GM13977 (cell line): Measurements from ENCODE around the gene RARRES2.
A peak's percentile ranks its signal among the peaks of the same experiment; 100 is the strongest.

Experiments
- DNase-seq: peaks from one replicate; pipeline ENCODE4 v3.0.0; 2012; ENCODE audit warnings: low spot score
- in situ Hi-C: fragments of 300-500 bp; cut with MboI; formaldehyde crosslinking; loops from one replicate; pipeline ENCODE4 v1.12.0; 2022; ENCODE audit warnings: low sequenced_read_pairs, low pct_unique_long_range_greater_than_20kb, mixed read lengths, inconsistent platforms; ENCODE audit not compliant: unreplicated experiment
- TF ChIP-seq, protein P1 (sequence below): IDR thresholded peaks from 2 replicates; pipeline ENCODE4 v1.5.1; 2012; ENCODE audit warnings: mild to moderate bottlenecking, control low read depth; ENCODE audit not compliant: insufficient read depth; ENCODE audit errors: extremely low read depth, missing control alignments

RARRES2 gene

GRCh38 chr7:150371996-150372270 lies 30.5 kb upstream of the RARRES2 start:
- in situ Hi-C loops, result no loop called here
- DNase-seq, result no peak
- TF ChIP-seq, protein P1, sequence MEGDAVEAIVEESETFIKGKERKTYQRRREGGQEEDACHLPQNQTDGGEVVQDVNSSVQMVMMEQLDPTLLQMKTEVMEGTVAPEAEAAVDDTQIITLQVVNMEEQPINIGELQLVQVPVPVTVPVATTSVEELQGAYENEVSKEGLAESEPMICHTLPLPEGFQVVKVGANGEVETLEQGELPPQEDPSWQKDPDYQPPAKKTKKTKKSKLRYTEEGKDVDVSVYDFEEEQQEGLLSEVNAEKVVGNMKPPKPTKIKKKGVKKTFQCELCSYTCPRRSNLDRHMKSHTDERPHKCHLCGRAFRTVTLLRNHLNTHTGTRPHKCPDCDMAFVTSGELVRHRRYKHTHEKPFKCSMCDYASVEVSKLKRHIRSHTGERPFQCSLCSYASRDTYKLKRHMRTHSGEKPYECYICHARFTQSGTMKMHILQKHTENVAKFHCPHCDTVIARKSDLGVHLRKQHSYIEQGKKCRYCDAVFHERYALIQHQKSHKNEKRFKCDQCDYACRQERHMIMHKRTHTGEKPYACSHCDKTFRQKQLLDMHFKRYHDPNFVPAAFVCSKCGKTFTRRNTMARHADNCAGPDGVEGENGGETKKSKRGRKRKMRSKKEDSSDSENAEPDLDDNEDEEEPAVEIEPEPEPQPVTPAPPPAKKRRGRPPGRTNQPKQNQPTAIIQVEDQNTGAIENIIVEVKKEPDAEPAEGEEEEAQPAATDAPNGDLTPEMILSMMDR, result no peak

DNA sequence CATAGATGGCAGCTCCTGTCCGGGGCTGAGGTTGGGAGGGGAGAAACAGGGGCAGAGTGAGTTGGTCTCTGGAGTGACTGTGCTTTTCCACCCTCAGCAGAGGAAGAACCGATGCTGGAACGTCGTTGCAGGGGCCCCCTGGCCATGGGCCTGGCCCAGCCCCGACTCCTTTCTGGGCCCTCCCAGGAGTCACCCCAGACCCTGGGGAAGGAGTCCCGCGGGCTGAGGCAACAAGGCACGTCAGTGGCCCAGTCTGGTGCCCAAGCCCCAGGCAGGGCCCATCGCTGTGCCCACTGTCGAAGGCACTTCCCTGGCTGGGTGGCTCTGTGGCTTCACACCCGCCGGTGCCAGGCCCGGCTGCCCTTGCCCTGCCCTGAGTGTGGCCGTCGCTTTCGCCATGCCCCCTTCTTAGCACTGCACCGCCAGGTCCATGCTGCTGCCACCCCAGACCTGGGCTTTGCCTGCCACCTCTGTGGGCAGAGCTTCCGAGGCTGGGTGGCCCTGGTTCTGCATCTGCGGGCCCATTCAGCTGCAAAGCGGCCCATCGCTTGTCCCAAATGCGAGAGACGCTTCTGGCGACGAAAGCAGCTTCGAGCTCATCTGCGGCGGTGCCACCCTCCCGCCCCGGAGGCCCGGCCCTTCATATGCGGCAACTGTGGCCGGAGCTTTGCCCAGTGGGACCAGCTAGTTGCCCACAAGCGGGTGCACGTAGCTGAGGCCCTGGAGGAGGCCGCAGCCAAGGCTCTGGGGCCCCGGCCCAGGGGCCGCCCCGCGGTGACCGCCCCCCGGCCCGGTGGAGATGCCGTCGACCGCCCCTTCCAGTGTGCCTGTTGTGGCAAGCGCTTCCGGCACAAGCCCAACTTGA lies 29.9 kb upstream of the RARRES2 start:
- TF ChIP-seq, protein P1, result no peak
- no peak for DNase-seq
- in situ Hi-C loops, result no loop called here

DNA sequence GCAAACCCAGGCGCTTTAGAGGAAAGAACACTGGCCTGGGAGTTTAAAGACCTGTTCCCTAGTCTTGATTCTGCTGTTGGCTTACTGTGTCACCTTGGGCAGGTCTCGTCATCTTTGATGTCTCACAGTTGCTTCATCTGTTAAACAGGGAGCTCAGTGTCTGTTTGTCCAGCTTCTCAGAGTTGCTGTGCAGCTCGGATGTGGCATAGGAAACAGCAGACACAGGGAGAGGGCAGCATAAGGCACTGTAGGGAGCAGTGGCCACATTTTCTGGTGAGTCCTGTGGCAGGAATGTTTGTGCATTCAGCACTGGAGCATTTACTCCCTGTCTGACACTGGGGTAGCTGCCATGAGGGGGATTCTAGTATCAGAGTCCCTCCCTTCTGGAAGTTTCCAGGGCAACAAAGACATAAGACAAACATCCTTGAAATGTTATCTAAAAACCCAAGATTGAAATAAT lies 29.2 kb upstream of the RARRES2 start:
- no peak for DNase-seq
- in situ Hi-C loops, result no loop called here
- TF ChIP-seq, protein P1, result no peak

DNA sequence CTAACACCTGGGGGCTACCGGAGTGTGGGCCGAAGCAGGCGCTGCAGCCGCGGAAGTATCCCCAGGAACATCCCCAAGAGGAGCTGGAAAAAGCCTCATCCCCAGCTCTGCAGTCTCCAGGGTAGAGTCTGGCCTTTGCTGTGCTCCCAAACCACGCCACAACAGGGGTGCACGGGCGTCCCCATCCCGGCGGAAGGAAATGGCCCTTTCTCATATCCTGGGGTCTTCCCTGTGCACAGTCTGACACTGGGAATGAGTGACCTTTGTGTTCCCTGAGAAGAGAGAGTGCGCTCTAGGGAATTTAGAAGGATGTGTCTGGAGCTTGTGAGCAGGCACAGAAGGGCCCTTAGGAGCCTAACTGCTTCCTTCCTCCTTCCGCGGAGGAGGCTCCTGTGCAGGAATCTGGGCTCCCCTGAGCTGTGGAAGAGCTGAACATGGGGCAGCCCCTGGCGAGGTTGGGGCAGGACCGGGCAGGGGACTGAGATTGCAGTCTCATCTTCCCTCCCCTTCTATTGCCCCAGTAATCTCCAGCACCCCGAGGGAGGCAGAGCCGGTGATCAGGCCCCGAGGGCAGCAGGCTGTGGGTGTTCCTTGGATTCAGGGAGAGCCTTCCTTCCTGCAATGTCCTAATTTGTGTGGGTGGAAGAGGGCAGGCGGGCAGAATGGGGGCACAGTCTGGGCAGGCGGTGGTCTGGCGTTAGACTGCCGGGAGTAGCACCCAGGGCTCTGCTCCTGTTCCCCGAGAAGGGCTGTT lies 28.5 kb upstream of the RARRES2 start:
- DNase-seq, result no peak
- in situ Hi-C loops, result no loop called here
- TF ChIP-seq, protein P1, result no peak

- peak; percentile 80 for DNase-seq
- in situ Hi-C loops, result no loop called here
Observed at GRCh38 chr7:150368884-150369747, 27.7 kb upstream of the RARRES2 start.

More at GRCh38 chr7:150368884-150369747, 27.7 kb upstream of the RARRES2 start:
- TF ChIP-seq, protein P1, result no peak
